Epithelial cell of esophagus (primary cell): ENCODE measurements around the gene TMEM270.
"Not testable (repeated sequence)": the region's sequence is repeated elsewhere in the genome, so short reads cannot be mapped to it uniquely, and the experiment has no call there.

Source experiments
- DNase-seq: peaks from one replicate; pipeline ENCODE4 v3.0.0; 2010; ENCODE audit warnings: low read depth
- H3K4me3 ChIP-seq: 2 replicates; pipeline ENCODE4 v1.5.1; 2011; ENCODE audit warnings: mild to moderate bottlenecking, low read length, control low read depth
- CTCF ChIP-seq: IDR thresholded peaks from 2 replicates; pipeline ENCODE4 v1.5.1; 2011; ENCODE audit warnings: low read depth, mild to moderate bottlenecking, low read length, control low read depth, inconsistent platforms; ENCODE audit not compliant: insufficient read depth; ENCODE audit errors: missing control alignments

TMEM270 gene

GRCh38 chr7:73839743-73840714 is 20.9 kb upstream of the TMEM270 start:
- DNase-seq = no peak
- no peak overlapping the region for H3K4me3 ChIP-seq
- TF ChIP-seq CTCF = peak; percentile 8

GRCh38 chr7:73840715-73841379 is 20.1 kb upstream of the TMEM270 start:
- no peak for TF ChIP-seq CTCF
- H3K4me3 ChIP-seq = no peak overlapping the region
- DNase-seq = no peak

- peak overlapping the region; percentile 59 for H3K4me3 ChIP-seq
- no peak for TF ChIP-seq CTCF
- DNase-seq = no peak
These were observed 19.3 kb upstream of the TMEM270 start for GRCh38 chr7:73841689-73842066.

GRCh38 chr7:73842067-73842976 is 18.6 kb upstream of the TMEM270 start, which contains the start of gene METTL27:
METTL27 (minus strand) TSS chr7:73842516; CDS start chr7:73842140, 376 bp downstream.
- peak; percentile 95 for DNase-seq
- no peak for TF ChIP-seq CTCF
- peak within 1 kb of the TSS; percentile 59 for H3K4me3 ChIP-seq

GRCh38 chr7:73844131-73844547 is 16.8 kb upstream of the TMEM270 start:
- DNase-seq = no peak
- H3K4me3 ChIP-seq = no peak overlapping the region
- no peak for TF ChIP-seq CTCF

GRCh38 chr7:73844848-73845460 is 16.0 kb upstream of the TMEM270 start:
- no peak overlapping the region for H3K4me3 ChIP-seq
- no peak for TF ChIP-seq CTCF
- peak; percentile 84 for DNase-seq

GRCh38 chr7:73845701-73846195 is 15.2 kb upstream of the TMEM270 start:
- DNase-seq, H3K4me3 ChIP-seq: not testable (repeated sequence)
